ENCODE measurements around the gene EVL. TPM values are rescaled to one million over a fixed set of nuclear protein-coding genes. Genes with fewer than 3 reads are reported as not detected.
A peak's percentile ranks its signal among the peaks of the same experiment; 100 is the strongest.

The EVL gene
- total RNA-seq, 4 donors from 2014 or later = 42.6 to 94.6 (median 59.8) TPM

GRCh38 chr14:100190126-100190525 is 124.9 kb downstream of the EVL start:
- Histone ChIP-seq H3K27ac (no peak overlapping the region), H3K9me3 (no peaks in the 10 kb centered on the region), H3K27me3 (no peaks in the 10 kb centered on the region), H3K4me1 (peaks cover 0 to 22% (median 7%) of the 10 kb centered on the region in 4 donors), H3K4me3 (no peak overlapping the region), H3K36me3 (no peaks in the 10 kb centered on the region)
- 96 to 97% methylated on average over 1 of the region's 1 CpG for WGBS, 2 donors
- TF ChIP-seq EP300 (IDR thresholded peaks at IDR 0.05) (no peak), POLR2A (IDR thresholded peaks at IDR 0.05) (no peak)
- TF ChIP-seq, protein P1, sequence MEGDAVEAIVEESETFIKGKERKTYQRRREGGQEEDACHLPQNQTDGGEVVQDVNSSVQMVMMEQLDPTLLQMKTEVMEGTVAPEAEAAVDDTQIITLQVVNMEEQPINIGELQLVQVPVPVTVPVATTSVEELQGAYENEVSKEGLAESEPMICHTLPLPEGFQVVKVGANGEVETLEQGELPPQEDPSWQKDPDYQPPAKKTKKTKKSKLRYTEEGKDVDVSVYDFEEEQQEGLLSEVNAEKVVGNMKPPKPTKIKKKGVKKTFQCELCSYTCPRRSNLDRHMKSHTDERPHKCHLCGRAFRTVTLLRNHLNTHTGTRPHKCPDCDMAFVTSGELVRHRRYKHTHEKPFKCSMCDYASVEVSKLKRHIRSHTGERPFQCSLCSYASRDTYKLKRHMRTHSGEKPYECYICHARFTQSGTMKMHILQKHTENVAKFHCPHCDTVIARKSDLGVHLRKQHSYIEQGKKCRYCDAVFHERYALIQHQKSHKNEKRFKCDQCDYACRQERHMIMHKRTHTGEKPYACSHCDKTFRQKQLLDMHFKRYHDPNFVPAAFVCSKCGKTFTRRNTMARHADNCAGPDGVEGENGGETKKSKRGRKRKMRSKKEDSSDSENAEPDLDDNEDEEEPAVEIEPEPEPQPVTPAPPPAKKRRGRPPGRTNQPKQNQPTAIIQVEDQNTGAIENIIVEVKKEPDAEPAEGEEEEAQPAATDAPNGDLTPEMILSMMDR (IDR thresholded peaks at IDR 0.05) = no peak
- no peak for DNase-seq (ENCODE audit: low spot score in 2 of 2)

DNA sequence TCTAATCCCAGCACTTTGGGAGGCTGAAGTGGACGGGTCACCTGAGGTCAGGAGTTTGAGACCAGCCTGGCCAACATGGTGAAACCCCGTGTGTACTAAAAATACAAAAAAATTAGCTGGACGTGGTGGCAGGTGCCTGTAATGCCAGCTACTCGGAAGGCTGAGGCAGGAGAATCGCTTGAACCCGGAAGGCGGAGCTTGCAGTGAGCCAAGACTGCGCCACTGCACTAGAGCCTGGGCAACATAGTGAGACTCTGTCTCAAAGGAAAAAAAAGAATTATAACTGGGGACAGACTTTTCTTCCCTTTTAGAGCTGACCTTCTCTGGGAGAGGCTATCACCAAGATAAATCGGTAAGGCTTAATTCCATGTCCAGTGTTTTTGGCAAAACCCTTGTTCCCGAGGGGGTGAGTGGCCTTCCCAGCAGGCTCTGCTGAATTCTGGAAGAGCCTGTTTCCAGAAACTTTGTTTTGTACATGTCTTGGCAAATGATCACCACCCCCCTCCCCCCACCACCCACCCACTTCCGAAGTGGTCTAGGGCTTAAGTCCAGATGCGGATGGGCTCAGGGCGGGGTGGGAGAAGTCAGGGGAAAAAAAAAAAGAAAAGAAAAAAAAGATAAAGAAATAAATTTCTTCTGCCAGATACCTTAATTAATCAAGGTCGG is 126.5 kb downstream of the EVL start:
- no peak overlapping the region for H3K4me3 ChIP-seq

DNA sequence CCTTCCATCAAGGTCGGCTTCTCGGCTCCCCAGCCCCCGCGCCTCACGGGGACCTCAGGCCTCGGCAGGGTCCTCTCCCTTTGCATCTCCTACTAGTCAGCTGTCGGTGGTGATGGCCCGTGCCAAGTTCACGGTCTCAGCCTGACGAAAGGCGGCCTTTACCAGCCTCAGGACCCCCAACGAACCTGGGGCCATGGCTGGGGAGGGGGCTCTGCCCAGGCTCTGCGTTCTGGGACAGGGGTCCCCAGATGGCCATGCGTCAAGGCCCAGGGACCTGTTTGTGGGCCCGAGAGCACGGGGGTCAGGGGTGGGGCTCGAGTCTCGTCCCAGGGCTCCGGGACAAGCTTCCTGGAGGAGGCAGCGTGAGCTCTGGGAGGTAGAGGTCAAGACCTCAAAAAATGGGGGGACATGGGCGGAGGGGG is 127.0 kb downstream of the EVL start:
- Histone ChIP-seq H3K27me3 (no peaks in the 10 kb centered on the region), H3K36me3 (no peaks in the 10 kb centered on the region), H3K9me3 (no peaks in the 10 kb centered on the region), H3K27ac (peak overlapping the region; percentile 75 to 94 (median 92)), H3K4me3 (peak overlapping the region; percentile 20 to 57 (median 43)), H3K4me1 (peaks cover 0 to 22% (median 7%) of the 10 kb centered on the region in 4 donors)
- WGBS, 2 donors = 53 to 54% methylated on average over 19 to 21 of the region's 21 CpGs
- no peak for TF ChIP-seq POLR2A (IDR thresholded peaks at IDR 0.05)
- TF ChIP-seq, protein P1 (IDR thresholded peaks at IDR 0.05) = no peak
- no peak for TF ChIP-seq EP300 (IDR thresholded peaks at IDR 0.05)
- no peak for DNase-seq (ENCODE audit: low spot score in 2 of 2)

More for the DNA sequence above, 126.5 kb downstream of the EVL start:
- H3K4me1 ChIP-seq = peaks cover 0 to 22% (median 7%) of the 10 kb centered on the region in 4 donors
- DNase-seq (ENCODE audit: low spot score in 2 of 2) = no peak
- WGBS, 2 donors = 76 to 77% methylated on average over 14 of the region's 14 CpGs
- peak overlapping the region in 3 of 4 donors; percentile 91 to 94 (median 92) for H3K27ac ChIP-seq
- no peaks in the 10 kb centered on the region for H3K36me3 ChIP-seq
- no peaks in the 10 kb centered on the region for H3K9me3 ChIP-seq
- no peaks in the 10 kb centered on the region for H3K27me3 ChIP-seq
- TF ChIP-seq POLR2A (IDR thresholded peaks at IDR 0.05) = no peak
- TF ChIP-seq EP300 (IDR thresholded peaks at IDR 0.05) = no peak
- TF ChIP-seq, protein P1 (IDR thresholded peaks at IDR 0.05) = no peak

- DNase-seq (ENCODE audit: low spot score in 2 of 2) = peak; percentile 99
- Histone ChIP-seq H3K27ac (peak overlapping the region; percentile 75 to 94 (median 92)), H3K36me3 (no peaks in the 10 kb centered on the region), H3K4me3 (peak overlapping the region; percentile 20 to 57 (median 43)), H3K4me1 (peaks cover 0 to 22% (median 7%) of the 10 kb centered on the region in 4 donors), H3K9me3 (no peaks in the 10 kb centered on the region), H3K27me3 (no peaks in the 10 kb centered on the region)
- WGBS, 2 donors = 2% methylated on average over 16 to 35 of the region's 62 CpGs
- TF ChIP-seq EP300 (IDR thresholded peaks at IDR 0.05) (peak; percentile 46 to 73), POLR2A (IDR thresholded peaks at IDR 0.05) (peak; percentile 36 to 65)
- TF ChIP-seq, protein P1 (IDR thresholded peaks at IDR 0.05) = peak; percentile 83 to 98 (median 95)
Measured at GRCh38 chr14:100192672-100193416, 127.6 kb downstream of the EVL start.

Small RNAs within 50 kb of the gene (small RNA-seq; reads per million reads assigned to genes)
- gene MIR151B = 5.0 reads per million, percentile 84 among the genes with 10 or more reads in this experiment
- 90.4 reads per million, percentile 95 among the genes with 10 or more reads in this experiment for gene MIR342

Other genes starting within 250 kb of the EVL start
- gene DEGS2, start 94.2 kb downstream of the EVL start, total RNA-seq = 1 to 10 TPM; 1.3 to 5.1 (median 1.8) TPM
- gene YY1, start 173.7 kb downstream of the EVL start, total RNA-seq = 10 to 100 TPM; 55.9 to 60.3 (median 58.7) TPM
- gene SLC25A29, start 241.0 kb downstream of the EVL start, total RNA-seq = 100 to 1,000 TPM in 3 of 4 donors, 10 to 100 TPM in 1; 92.2 to 276 (median 173) TPM